Activated naive CD8-positive, alpha-beta T cell treated with anti-CD3 and anti-CD28 coated beads for 36 hours (primary cell): ENCODE measurements around the gene CORO1C. TPM values are rescaled to one million over a fixed set of nuclear protein-coding genes. Genes with fewer than 3 reads are reported as not detected.
"Not testable (repeated sequence)": the region's sequence is repeated elsewhere in the genome, so short reads cannot be mapped to it uniquely, and the experiment has no call there.

Experiments
- DNase-seq: peaks from one replicate; pipeline ENCODE4 v3.0.0; 2021
- H3K27ac Mint-ChIP-seq: one replicate; pipeline ENCODE4 v1.8.0; 2022; ENCODE audit warnings: mild to moderate bottlenecking, moderate library complexity, mixed read lengths
- H3K27me3 Mint-ChIP-seq: one replicate; pipeline ENCODE4 v1.8.0; 2022; ENCODE audit warnings: mild to moderate bottlenecking, mixed read lengths
- H3K36me3 Mint-ChIP-seq: one replicate; pipeline ENCODE4 v1.8.0; 2021; ENCODE audit warnings: mild to moderate bottlenecking, mixed read lengths
- H3K4me1 Mint-ChIP-seq: one replicate; pipeline ENCODE4 v1.8.0; 2021; ENCODE audit warnings: mixed read lengths
- H3K4me3 Mint-ChIP-seq: one replicate; pipeline ENCODE4 v1.8.0; 2022; ENCODE audit warnings: mild to moderate bottlenecking, moderate library complexity, mixed read lengths
- H3K9me3 Mint-ChIP-seq: one replicate; pipeline ENCODE4 v1.8.0; 2022; ENCODE audit warnings: mixed read lengths
- total RNA-seq, 2 experiments: library from RNA; stranded (reverse); gene quantifications; one replicate each; pipeline ENCODE4 v1.2.3, GENCODE V29; 2021

Gene CORO1C
- total RNA-seq, 2 experiments from 2014 or later, result 87.4 to 90.6 TPM

GRCh38 chr12:108666401-108666881 lies 64.9 kb downstream of the CORO1C start:
- H3K27ac Mint-ChIP-seq, result no peak overlapping the region
- no peaks in the 10 kb centered on the region for H3K36me3 Mint-ChIP-seq
- no peaks in the 10 kb centered on the region for H3K9me3 Mint-ChIP-seq
- H3K27me3 Mint-ChIP-seq, result no peaks in the 10 kb centered on the region
- DNase-seq, result no peak
- peaks cover 19% of the 10 kb centered on the region for H3K4me1 Mint-ChIP-seq
- no peak overlapping the region for H3K4me3 Mint-ChIP-seq

- DNase-seq, result no peak
- Mint-ChIP-seq H3K4me1 (peaks cover 22% of the 10 kb centered on the region), H3K36me3 (no peaks in the 10 kb centered on the region), H3K27me3 (no peaks in the 10 kb centered on the region), H3K9me3 (no peaks in the 10 kb centered on the region), H3K4me3 (no peak overlapping the region), H3K27ac (no peak overlapping the region)
Observed at GRCh38 chr12:108665608-108666202, 65.6 kb downstream of the CORO1C start.

GRCh38 chr12:108664338-108665258 lies 66.7 kb downstream of the CORO1C start:
- peak; percentile 80 for DNase-seq
- H3K36me3 Mint-ChIP-seq, result no peaks in the 10 kb centered on the region
- peak overlapping the region; percentile 78 for H3K27ac Mint-ChIP-seq
- no peak overlapping the region for H3K4me3 Mint-ChIP-seq
- H3K4me1 Mint-ChIP-seq, result peaks cover 22% of the 10 kb centered on the region
- no peaks in the 10 kb centered on the region for H3K27me3 Mint-ChIP-seq
- H3K9me3 Mint-ChIP-seq, result no peaks in the 10 kb centered on the region

GRCh38 chr12:108663324-108664015 lies 67.8 kb downstream of the CORO1C start:
- Mint-ChIP-seq H3K36me3 (no peaks in the 10 kb centered on the region), H3K27ac (peak overlapping the region; percentile 6), H3K4me3 (no peak overlapping the region), H3K9me3 (no peaks in the 10 kb centered on the region), H3K4me1 (peaks cover 22% of the 10 kb centered on the region), H3K27me3 (no peaks in the 10 kb centered on the region)
- no peak for DNase-seq

GRCh38 chr12:108658115-108658514 lies 73.2 kb downstream of the CORO1C start:
- H3K27me3 Mint-ChIP-seq, DNase-seq, H3K27ac Mint-ChIP-seq, H3K4me3 Mint-ChIP-seq, H3K9me3 Mint-ChIP-seq, H3K4me1 Mint-ChIP-seq, H3K36me3 Mint-ChIP-seq: not testable (repeated sequence)

- no peaks in the 10 kb centered on the region for H3K9me3 Mint-ChIP-seq
- no peak overlapping the region for H3K27ac Mint-ChIP-seq
- DNase-seq, result no peak
- H3K4me3 Mint-ChIP-seq, result no peak overlapping the region
- H3K36me3 Mint-ChIP-seq, result peaks cover 8% of the 10 kb centered on the region
- H3K4me1 Mint-ChIP-seq, result peaks cover 8% of the 10 kb centered on the region
- H3K27me3 Mint-ChIP-seq, result no peaks in the 10 kb centered on the region
Observed at GRCh38 chr12:108657130-108657745, 74.1 kb downstream of the CORO1C start.

- not testable (repeated sequence) for H3K27ac Mint-ChIP-seq, H3K9me3 Mint-ChIP-seq, H3K27me3 Mint-ChIP-seq, H3K4me3 Mint-ChIP-seq, DNase-seq
- Mint-ChIP-seq H3K36me3 (peaks cover 12% of the 10 kb centered on the region), H3K4me1 (peaks cover 11% of the 10 kb centered on the region)
Observed at GRCh38 chr12:108656247-108656646, 75.1 kb downstream of the CORO1C start.

GRCh38 chr12:108655812-108656175 lies 75.5 kb downstream of the CORO1C start:
- H3K36me3 Mint-ChIP-seq, result peaks cover 12% of the 10 kb centered on the region
- not testable (repeated sequence) for DNase-seq, H3K27ac Mint-ChIP-seq, H3K9me3 Mint-ChIP-seq, H3K27me3 Mint-ChIP-seq, H3K4me3 Mint-ChIP-seq, H3K4me1 Mint-ChIP-seq

- Mint-ChIP-seq H3K4me1 (peaks cover 10% of the 10 kb centered on the region), H3K36me3 (peaks cover 14% of the 10 kb centered on the region)
- not testable (repeated sequence) for H3K27me3 Mint-ChIP-seq, H3K9me3 Mint-ChIP-seq, H3K27ac Mint-ChIP-seq, H3K4me3 Mint-ChIP-seq, DNase-seq
Observed at GRCh38 chr12:108654622-108655021, 76.7 kb downstream of the CORO1C start.

GRCh38 chr12:108653922-108654321 lies 77.4 kb downstream of the CORO1C start:
- H3K27me3 Mint-ChIP-seq, result no peaks in the 10 kb centered on the region
- no peaks in the 10 kb centered on the region for H3K9me3 Mint-ChIP-seq
- no peak for DNase-seq
- no peak overlapping the region for H3K27ac Mint-ChIP-seq
- H3K4me1 Mint-ChIP-seq, result peaks cover 17% of the 10 kb centered on the region
- peaks cover 17% of the 10 kb centered on the region for H3K36me3 Mint-ChIP-seq
- no peak overlapping the region for H3K4me3 Mint-ChIP-seq

GRCh38 chr12:108653082-108653516 lies 78.2 kb downstream of the CORO1C start:
- Mint-ChIP-seq H3K4me1 (peaks cover 18% of the 10 kb centered on the region), H3K4me3 (no peak overlapping the region), H3K27ac (no peak overlapping the region), H3K9me3 (no peaks in the 10 kb centered on the region), H3K36me3 (peaks cover 17% of the 10 kb centered on the region), H3K27me3 (no peaks in the 10 kb centered on the region)
- DNase-seq, result no peak

GRCh38 chr12:108650083-108650482 lies 81.2 kb downstream of the CORO1C start:
- peaks cover 38% of the 10 kb centered on the region for H3K4me1 Mint-ChIP-seq
- H3K9me3 Mint-ChIP-seq, result no peaks in the 10 kb centered on the region
- H3K36me3 Mint-ChIP-seq, result peaks cover 26% of the 10 kb centered on the region
- no peak for DNase-seq
- H3K4me3 Mint-ChIP-seq, result no peak overlapping the region
- H3K27me3 Mint-ChIP-seq, result no peaks in the 10 kb centered on the region
- H3K27ac Mint-ChIP-seq, result no peak overlapping the region

GRCh38 chr12:108649669-108650068 lies 81.6 kb downstream of the CORO1C start:
- H3K27me3 Mint-ChIP-seq, result no peaks in the 10 kb centered on the region
- DNase-seq, result no peak
- no peak overlapping the region for H3K4me3 Mint-ChIP-seq
- no peak overlapping the region for H3K27ac Mint-ChIP-seq
- H3K9me3 Mint-ChIP-seq, result no peaks in the 10 kb centered on the region
- peaks cover 29% of the 10 kb centered on the region for H3K36me3 Mint-ChIP-seq
- H3K4me1 Mint-ChIP-seq, result peaks cover 38% of the 10 kb centered on the region

- Mint-ChIP-seq H3K9me3 (no peaks in the 10 kb centered on the region), H3K36me3 (peaks cover 29% of the 10 kb centered on the region), H3K4me3 (no peak overlapping the region), H3K4me1 (peaks cover 38% of the 10 kb centered on the region), H3K27me3 (no peaks in the 10 kb centered on the region), H3K27ac (no peak overlapping the region)
- DNase-seq, result no peak
Observed at GRCh38 chr12:108649126-108649525, 82.2 kb downstream of the CORO1C start.

- Mint-ChIP-seq H3K4me3 (no peak overlapping the region), H3K27ac (no peak overlapping the region), H3K27me3 (no peaks in the 10 kb centered on the region), H3K4me1 (peaks cover 38% of the 10 kb centered on the region), H3K36me3 (peaks cover 29% of the 10 kb centered on the region), H3K9me3 (no peaks in the 10 kb centered on the region)
- no peak for DNase-seq
Observed at GRCh38 chr12:108648371-108648770, 82.9 kb downstream of the CORO1C start.
